Osteoblast (primary cell): ENCODE data around the gene PRADC1. TPM values are rescaled to one million over a fixed set of nuclear protein-coding genes. Genes with fewer than 3 reads are reported as not detected.

ENCODE experiments used
- DNase-seq: peaks from one replicate; pipeline ENCODE4 v3.0.0; 2011; ENCODE audit warnings: low spot score, mixed read lengths; ENCODE audit not compliant: insufficient read length; ENCODE audit errors: missing footprints
- H2AFZ ChIP-seq: 2 replicates; pipeline ENCODE4 v1.6.0; 2011; ENCODE audit warnings: mild to moderate bottlenecking, low read length
- H3K27ac ChIP-seq: 2 replicates; pipeline ENCODE4 v1.5.1; 2011; ENCODE audit warnings: mild to moderate bottlenecking, low read depth, low read length, moderate library complexity
- H3K27me3 ChIP-seq: 2 replicates; pipeline ENCODE4 v1.6.0; 2012; ENCODE audit warnings: mild to moderate bottlenecking, control low read depth, inconsistent platforms, low read length, moderate library complexity; ENCODE audit not compliant: insufficient read depth
- H3K36me3 ChIP-seq: 2 replicates; pipeline ENCODE4 v1.5.1; 2011; ENCODE audit warnings: mild to moderate bottlenecking, low read length, control low read depth, moderate library complexity; ENCODE audit not compliant: insufficient read depth
- H3K4me1 ChIP-seq: 2 replicates; pipeline ENCODE4 v1.5.1; 2011; ENCODE audit warnings: mild to moderate bottlenecking, low read length, control low read depth, moderate library complexity; ENCODE audit not compliant: insufficient read depth
- H3K4me2 ChIP-seq: 2 replicates; pipeline ENCODE4 v1.6.0; 2011; ENCODE audit warnings: mild to moderate bottlenecking, low read length; ENCODE audit not compliant: insufficient read depth
- H3K4me3 ChIP-seq: fragments of 200-600 bp; sonication (generic); 3 replicates; pipeline ENCODE4 v1.5.1; 2012; ENCODE audit warnings: mild to moderate bottlenecking, low read length, inconsistent platforms; ENCODE audit not compliant: insufficient read depth
- H3K79me2 ChIP-seq: 2 replicates; pipeline ENCODE4 v1.6.0; 2012; ENCODE audit warnings: mild to moderate bottlenecking, low read length, control low read depth, inconsistent platforms; ENCODE audit not compliant: insufficient read depth
- H3K9me3 ChIP-seq: 2 replicates; pipeline ENCODE4 v1.5.1; 2011; ENCODE audit warnings: low read depth, low read length, control low read depth
- H4K20me1 ChIP-seq: 2 replicates; pipeline ENCODE4 v1.6.0; 2012; ENCODE audit warnings: mild to moderate bottlenecking, low read length, control low read depth; ENCODE audit not compliant: insufficient read depth
- CTCF ChIP-seq: IDR thresholded peaks from 2 replicates; pipeline ENCODE4 v1.5.1; 2011; ENCODE audit warnings: mild to moderate bottlenecking, low read depth, low read length, moderate library complexity; ENCODE audit errors: extremely low read depth
- total RNA-seq: library from RNA; depleted of rRNA; stranded (reverse); fragments of >200 nt; gene quantifications from 2 replicates; pipeline ENCODE4 v1.2.3, GENCODE V29; 2012

Gene PRADC1
- total RNA-seq, 1 donor: 15.9 TPM

GRCh38 chr2:73215254-73215653 lies 17.8 kb downstream of the PRADC1 start:
- Histone ChIP-seq H3K9me3 (no peaks in the 10 kb centered on the region), H3K27ac (peak overlapping the region; percentile 83), H3K79me2 (peaks cover 45% of the 10 kb centered on the region), H3K27me3 (no peaks in the 10 kb centered on the region), H4K20me1 (no peaks in the 10 kb centered on the region), H2AFZ (no peak overlapping the region), H3K4me1 (peaks cover 31% of the 10 kb centered on the region), H3K36me3 (peaks cover under 1% of the 10 kb centered on the region), H3K4me2 (peak overlapping the region; percentile 85), H3K4me3 (peak overlapping the region; percentile 88)
- TF ChIP-seq CTCF: no peak
- no peak for DNase-seq

GRCh38 chr2:73214120-73215035 lies 18.7 kb downstream of the PRADC1 start, which contains the start of gene SMYD5:
Gene SMYD5 (plus strand): TSS chr2:73214245. CDS start chr2:73214267, 22 bp downstream.
- peak; percentile 93 for DNase-seq
- Histone ChIP-seq H3K4me2 (peak within 1 kb of the TSS; percentile 85), H3K27me3 (no peaks in the 10 kb centered on the region), H3K27ac (peak within 1 kb of the TSS; percentile 83), H3K36me3 (no peaks in the 10 kb centered on the region), H3K4me3 (peak within 1 kb of the TSS; percentile 88), H3K4me1 (peaks cover 31% of the 10 kb centered on the region), H4K20me1 (no peaks in the 10 kb centered on the region), H3K9me3 (no peaks in the 10 kb centered on the region), H3K79me2 (peaks cover 41% of the 10 kb centered on the region), H2AFZ (peak within 1 kb of the TSS; percentile 92)
- no peak for TF ChIP-seq CTCF

DNA sequence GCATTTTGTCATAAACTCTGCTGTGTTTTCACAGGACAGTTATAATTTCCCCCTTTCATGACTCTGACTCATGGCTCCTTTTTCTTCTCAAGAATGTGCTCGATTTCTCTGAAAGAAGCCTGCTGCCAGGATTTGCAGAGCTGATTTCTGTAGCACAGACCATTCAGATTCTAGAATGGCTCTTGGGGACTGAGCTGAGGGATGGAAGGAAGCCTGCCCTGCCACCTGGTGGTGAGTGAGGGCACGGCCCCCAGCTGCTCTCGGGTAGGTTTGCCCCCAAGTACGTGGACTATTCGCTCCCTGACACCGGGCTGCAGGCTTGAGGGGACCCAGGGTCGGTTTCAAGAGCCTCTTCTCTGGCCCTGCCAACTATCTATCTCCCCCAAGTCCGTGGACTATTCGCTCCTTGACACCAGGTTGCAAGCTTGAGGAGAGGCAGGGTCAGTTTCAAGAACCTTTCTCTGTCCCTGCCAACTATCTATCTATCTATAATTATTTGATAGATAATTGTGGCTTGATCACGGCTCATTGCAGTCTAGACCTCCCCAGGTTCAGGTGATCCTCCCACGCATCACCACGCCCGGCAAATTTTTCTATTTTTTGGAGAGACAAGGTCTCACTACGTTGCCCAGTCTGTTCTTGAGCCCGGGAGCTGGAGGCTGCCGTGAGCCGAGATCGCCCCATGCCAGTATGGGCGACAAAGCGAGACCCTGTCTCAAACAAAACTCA lies 20.4 kb downstream of the PRADC1 start:
- H3K27me3 ChIP-seq: no peaks in the 10 kb centered on the region
- no peak overlapping the region for H3K27ac ChIP-seq
- no peak overlapping the region for H3K4me3 ChIP-seq
- no peaks in the 10 kb centered on the region for H3K36me3 ChIP-seq
- H3K9me3 ChIP-seq: no peaks in the 10 kb centered on the region
- peak; percentile 96 for DNase-seq
- peak overlapping the region; percentile 76 for H2AFZ ChIP-seq
- H3K4me2 ChIP-seq: peak overlapping the region; percentile 32
- H3K4me1 ChIP-seq: peaks cover 20% of the 10 kb centered on the region
- peak; percentile 97 for TF ChIP-seq CTCF
- peaks cover 34% of the 10 kb centered on the region for H3K79me2 ChIP-seq
- no peaks in the 10 kb centered on the region for H4K20me1 ChIP-seq

DNA sequence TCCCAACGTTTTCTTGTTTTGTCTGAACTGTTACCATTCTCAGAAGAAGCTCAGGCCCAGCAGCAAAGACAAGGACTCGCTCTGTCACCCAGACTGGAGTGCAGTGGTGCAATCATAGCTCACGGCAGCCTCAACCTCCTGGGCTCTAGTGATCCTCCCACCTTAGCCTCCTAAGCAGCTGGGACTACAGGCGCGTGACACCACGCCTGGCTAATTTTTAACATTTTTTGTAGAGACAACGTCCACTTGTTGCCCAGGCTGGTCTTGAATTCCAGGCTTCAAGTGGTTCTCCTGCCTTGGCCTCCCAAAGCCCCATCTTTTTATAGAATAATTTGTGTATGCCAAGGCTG lies 21.0 kb downstream of the PRADC1 start:
- no peaks in the 10 kb centered on the region for H3K36me3 ChIP-seq
- H3K79me2 ChIP-seq: peaks cover 30% of the 10 kb centered on the region
- TF ChIP-seq CTCF: no peak
- H4K20me1 ChIP-seq: no peaks in the 10 kb centered on the region
- H3K4me2 ChIP-seq: no peak overlapping the region
- no peak overlapping the region for H3K27ac ChIP-seq
- H2AFZ ChIP-seq: no peak overlapping the region
- H3K27me3 ChIP-seq: no peaks in the 10 kb centered on the region
- no peak overlapping the region for H3K4me3 ChIP-seq
- DNase-seq: no peak
- no peaks in the 10 kb centered on the region for H3K9me3 ChIP-seq
- peaks cover 17% of the 10 kb centered on the region for H3K4me1 ChIP-seq
